CD4-positive, alpha-beta T cell treated with Interleukin-15 for 4 hours (primary cell): ENCODE results near the gene ANO1.

Source experiments
- DNase-seq: peaks from one replicate; pipeline ENCODE4 v3.0.0-alpha.2; 2020; ENCODE audit warnings: low spot score

The ANO1 gene

DNA sequence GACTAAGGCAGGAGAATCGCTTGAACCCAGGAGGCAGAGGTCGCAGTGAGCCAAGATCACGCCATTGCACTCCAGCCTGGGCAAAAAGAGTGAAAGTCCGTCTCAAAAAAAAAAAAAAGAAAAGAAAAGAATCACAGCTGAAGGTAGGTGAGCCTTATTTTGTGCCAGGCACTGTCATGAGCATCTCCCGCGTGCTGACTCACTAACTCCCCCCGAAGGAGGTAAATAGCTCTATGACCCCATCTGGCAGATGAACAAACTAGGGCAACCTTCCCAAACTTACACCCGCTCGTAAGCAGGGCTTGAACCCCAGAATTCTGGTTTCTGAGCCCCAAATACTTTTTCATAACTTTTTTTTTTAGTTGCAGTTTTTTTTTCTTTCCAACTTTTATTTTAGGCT, 60.3 kb downstream of the ANO1 start:
- no peak for DNase-seq

DNA sequence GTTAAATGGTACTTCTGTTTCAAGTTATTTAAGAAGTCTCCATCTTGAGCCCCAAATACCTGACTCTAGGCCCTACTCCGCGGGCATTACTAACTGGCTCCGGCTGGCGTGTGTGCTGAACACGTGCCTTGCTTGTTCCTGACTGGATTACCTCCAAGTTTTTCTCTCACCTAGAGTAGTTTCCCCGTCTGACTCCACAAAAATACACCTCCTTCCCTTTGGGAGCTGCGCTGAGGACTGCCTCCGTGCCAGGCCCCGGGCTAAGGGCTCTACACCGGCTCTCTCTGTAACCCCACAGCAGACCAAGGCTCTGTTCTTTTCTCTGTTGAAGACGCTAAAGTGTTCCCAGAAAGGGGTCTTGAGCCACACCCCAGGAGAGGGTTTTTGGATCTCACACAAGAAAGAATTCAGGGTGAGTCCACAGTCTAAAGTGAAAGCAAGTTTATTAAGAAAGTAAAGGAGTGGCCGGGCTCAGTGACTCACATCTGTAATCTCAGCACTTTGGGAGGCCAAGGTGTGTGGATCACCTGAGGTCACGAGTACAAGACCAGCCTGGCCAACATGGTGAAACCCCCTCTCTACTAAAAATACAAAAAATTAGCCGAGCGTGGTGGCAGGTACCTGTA, 61.8 kb downstream of the ANO1 start:
- no peak for DNase-seq

DNA sequence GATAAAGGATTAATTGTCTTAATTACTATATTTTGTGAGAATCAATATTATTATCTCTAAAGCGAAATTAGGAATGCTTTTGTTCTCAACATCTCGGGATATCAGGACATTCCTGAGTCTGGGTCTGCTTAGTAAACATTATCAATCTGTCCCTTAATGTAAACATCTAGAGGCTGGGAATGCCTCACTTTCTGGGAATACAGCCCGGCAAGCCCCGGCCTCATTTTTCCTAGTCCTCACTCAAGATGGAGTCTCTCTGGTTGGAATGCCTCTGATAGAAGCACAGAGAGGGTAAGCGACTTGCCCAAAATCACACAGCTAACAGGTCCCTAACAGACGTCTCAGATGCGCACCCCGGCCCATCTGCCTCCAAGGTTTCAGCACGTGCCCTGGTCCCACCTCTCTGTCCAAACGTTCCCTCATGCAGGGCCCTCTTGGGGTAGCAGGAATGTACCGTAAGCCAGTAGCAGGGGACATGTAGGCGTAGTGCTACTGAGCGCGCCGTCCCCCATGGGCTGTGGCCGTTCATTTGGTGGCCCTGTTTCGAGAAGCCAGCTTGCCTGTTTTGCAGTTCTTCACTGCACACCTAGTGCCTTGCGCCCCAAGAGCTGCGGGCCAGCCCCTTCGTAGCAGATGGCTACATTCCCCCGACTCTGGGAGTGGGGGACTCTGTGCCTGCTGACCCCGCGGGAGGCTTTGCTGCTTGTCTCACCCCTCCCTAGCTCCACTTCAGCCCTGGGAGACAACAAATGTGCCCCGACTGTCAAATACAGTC, 62.8 kb downstream of the ANO1 start:
- no peak for DNase-seq

GRCh38 chr11:70141486-70142220, 63.5 kb downstream of the ANO1 start:
- no peak for DNase-seq

DNA sequence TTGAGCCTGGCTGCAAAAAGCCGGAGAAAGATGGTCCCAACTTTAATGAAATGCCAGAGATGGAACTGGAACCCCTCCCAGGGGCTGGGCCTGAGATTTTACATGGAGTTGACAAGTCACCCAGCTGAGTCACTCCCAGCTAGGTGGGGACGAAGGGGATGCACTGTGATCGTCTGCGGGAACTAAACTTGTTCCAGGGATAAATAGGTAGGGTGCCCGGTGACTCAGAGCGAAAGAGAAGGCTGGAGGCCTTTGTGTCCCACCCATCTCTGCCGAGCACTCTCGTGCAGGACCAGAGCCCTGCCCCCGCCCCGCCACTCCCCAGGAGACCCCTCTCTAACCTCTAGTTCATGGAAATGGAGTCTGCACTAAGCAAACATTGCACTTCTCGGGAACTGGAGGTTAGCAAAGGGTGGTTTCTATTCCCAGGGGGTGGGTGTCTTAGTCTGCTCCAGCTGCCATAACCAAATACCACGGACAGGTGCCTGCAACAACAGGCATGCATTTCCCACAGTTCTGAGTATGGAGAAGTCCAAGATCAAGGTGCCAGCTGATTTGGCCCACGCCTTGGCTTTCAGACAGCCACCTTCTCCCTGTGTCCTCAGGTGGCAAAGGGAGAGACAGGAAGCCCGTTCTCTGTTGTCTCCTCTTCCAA, 64.2 kb downstream of the ANO1 start:
- DNase-seq, result no peak

- DNase-seq, result no peak
Observed at GRCh38 chr11:70144262-70144661, 66.1 kb downstream of the ANO1 start.

GRCh38 chr11:70145071-70145470, 67.0 kb downstream of the ANO1 start:
- no peak for DNase-seq

DNA sequence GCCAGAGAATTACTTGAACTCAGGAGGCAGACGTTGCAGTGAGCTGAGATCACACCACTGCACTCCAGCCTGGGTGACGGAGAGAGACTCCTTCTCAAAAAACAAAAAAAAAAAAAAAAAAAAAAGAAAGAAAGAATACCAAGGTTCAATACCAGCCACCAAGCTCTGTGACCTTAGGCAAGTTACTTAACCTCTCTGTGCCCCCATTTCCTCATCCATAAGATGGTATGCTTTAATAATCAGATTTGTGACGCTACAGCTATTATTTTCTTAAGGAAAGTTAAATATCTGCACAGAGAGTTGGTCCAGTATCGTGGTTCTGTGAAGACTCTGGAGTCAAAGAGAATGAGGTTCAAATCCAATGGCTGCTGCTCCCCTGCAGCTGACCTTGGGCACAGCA, 67.7 kb downstream of the ANO1 start:
- no peak for DNase-seq

DNA sequence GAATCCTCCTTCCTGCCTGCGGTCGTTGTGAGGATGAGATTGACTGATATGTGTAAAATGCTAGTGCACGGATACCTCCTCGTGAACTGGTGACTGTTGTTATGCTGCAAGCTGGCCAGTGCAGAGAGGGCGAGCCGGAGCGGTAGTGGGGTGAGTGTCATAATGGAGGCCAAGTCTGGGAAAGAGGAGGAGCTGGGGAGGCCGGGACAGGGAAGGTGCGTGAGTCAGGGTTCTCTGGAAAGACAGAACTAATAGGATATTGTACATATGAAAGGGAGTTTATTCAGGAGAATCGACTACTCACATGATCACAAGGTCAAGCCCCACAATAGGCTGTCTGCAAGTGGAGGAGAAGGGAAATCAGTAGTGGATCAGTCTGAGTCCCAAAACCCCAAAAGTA, 68.2 kb downstream of the ANO1 start:
- DNase-seq, result no peak

- no peak for DNase-seq
Observed at GRCh38 chr11:70146895-70147520, 68.9 kb downstream of the ANO1 start.

DNA sequence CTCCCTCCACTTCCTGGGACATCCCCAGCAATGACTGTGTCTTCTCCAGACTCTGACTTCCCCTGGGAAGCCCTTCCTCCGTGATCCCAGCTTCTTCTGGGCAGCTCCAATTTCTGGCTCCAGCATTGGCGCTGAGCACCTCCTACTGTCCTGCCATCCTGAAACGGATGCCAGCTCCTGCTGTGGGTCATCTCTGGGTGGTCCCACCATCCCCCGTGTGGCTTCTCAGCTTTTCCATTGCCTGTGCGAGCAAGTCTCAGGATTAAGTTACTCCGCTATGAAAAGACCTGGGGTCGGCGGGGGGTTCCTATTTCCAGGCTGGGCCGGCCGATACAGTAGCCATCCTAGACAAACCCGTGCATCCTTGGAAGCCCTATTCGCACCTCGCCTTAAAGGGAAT, 69.6 kb downstream of the ANO1 start:
- no peak for DNase-seq

- no peak for DNase-seq
Observed at GRCh38 chr11:70151671-70152070, 73.6 kb downstream of the ANO1 start.

- DNase-seq, result no peak
Observed at GRCh38 chr11:70153133-70153727, 75.1 kb downstream of the ANO1 start.

DNA sequence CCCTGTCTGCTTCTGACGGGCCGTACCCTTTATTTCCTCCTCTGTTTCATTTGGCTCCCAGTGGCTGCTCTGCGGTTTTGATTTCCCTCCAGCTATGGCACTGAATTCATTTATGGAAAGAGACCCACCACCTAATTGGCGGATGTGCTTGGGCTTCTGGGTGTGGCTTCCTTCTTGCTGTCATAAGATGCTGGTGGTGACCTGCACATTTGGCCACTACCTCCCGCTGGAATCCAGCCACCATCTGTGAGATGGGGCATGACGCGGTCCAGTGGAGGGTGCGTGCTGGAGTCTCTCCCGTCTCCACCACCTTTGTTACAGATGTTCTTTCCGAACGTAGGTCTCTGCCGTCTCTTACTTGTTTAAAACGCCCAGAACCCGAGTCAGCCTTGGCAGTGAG, 77.3 kb downstream of the ANO1 start:
- DNase-seq, result no peak

DNA sequence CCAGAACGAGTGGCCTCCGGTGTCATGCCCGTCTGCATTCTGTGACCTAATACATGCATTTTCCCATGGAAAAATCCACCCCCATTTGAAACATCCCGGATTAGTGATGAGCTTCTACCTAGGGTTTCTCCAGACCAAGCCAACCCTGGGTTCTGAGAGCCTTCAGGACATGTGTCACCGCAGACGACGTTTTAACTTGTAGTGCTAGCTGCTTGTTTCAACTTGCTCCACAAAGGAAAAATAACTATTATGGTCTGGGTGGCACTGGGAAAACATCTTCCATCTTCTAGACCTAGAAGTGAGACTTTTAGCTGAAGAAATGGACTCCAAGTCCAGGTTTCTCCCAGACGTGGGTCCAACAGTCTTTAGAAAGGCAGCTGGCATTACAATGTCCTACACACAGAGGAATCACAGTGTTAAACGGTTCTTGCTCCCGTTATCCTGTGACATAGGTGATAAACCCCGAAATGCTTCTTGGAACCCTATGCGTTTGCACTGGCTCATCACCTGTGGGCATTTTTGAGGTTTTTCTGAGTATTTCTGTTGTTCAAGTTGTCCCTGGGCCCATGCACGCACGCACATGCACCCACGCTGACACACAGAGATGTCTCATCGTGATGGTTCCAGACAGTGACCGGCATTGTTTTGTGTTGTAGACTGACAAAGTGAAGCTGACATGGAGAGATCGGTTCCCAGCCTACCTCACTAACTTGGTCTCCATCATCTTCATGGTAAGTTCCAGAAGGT, 78.3 kb downstream of the ANO1 start:
- no peak for DNase-seq

DNA sequence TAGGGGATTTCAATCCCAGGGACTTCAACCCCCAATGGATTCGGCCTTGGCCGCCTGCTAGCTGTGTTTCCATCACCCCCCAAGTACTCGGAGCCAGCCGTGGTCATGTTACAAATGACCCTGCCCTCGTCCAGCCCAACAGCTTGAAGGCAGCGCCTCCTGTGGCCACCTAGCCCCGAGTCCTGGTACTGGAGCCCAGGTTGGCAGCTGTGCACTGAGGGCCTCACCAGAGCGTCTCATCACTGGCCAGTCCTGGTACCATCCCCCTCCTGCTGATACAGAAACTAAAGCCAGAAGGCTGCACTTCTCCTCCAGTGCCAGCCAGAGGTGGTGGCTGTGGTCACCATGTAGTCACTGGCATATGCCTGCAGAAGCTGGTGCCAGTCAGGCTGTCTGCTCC, 80.1 kb downstream of the ANO1 start:
- no peak for DNase-seq

DNA sequence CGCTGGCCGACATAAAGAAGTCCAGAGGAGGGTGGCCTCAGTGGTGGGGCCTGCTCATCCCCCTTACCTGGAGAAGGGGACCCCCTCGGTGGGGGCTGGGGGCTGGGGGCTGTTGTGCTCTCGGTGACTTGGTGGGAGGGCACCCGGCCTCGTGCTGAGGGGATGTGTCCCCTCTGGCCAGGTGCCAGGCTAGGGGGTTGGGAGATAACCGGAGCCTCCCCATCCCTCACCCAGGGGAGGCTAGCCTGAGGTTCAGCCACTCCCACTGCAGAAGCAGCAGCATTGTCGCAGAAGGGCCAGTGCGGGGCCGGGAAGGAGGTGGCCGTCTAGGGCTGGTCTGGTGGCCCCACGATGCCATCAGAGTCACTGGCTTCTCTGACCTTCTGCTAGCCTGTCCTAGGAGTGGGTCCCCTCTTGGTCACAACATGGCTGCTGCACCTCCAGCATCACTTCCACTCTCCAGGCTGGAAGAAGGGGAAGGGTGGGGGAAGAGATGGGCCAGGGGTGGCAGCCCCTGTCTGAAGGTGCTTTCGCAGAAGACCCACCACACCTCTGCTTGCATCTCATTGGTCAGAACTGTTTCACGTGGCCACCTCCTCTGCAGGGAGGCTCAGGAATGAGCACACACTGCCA, 80.8 kb downstream of the ANO1 start:
- no peak for DNase-seq

- DNase-seq, result no peak
Observed at GRCh38 chr11:70159627-70160570, 81.8 kb downstream of the ANO1 start.

DNA sequence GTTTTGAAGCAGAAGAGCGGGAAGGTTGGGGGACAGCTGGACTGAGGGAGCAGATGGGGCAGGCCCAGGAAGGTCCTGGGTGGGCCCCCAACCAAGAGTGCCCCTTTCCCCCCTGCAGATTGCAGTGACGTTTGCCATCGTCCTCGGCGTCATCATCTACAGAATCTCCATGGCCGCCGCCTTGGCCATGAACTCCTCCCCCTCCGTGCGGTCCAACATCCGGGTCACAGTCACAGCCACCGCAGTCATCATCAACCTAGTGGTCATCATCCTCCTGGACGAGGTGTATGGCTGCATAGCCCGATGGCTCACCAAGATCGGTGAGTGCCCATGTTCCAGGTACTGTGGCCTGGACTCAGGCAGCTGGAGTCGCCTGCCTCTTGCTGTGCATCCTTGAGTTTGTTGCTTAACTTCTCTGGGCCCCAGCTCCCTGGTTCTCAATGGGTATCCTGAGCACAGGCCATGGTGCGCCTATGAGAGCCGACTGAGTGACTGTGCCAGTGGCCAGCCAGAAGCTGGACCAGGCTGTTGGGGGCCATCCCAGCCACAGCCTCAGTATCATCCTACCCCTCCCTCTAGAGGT, 83.0 kb downstream of the ANO1 start:
- no peak for DNase-seq
